Astrocyte (in vitro differentiated cells and primary cell): ENCODE data around the gene SND1. TPM values are rescaled to one million over a fixed set of nuclear protein-coding genes. Genes with fewer than 3 reads are reported as not detected.

Source experiments
- DNase-seq: peaks from one replicate; pipeline ENCODE4 v3.0.0-alpha.2; 2010; ENCODE audit warnings: low read depth
- FAIRE-seq: peaks from 2 replicates; lab custom pipeline; 2011; peaks lifted over from hg19 to GRCh38; lab: Jason Lieb, UNC
- H2AFZ ChIP-seq: 2 replicates; pipeline ENCODE4 v1.6.0; 2012; ENCODE audit warnings: low read depth, low read length, inconsistent platforms
- H3K27ac ChIP-seq: 2 replicates; pipeline ENCODE4 v1.5.1; 2011; ENCODE audit warnings: low read depth, low read length, inconsistent platforms
- H3K27me3 ChIP-seq: 2 replicates; pipeline ENCODE4 v1.6.0; 2011; ENCODE audit warnings: low read length, inconsistent platforms; ENCODE audit not compliant: insufficient read depth
- H3K36me3 ChIP-seq: 2 replicates; pipeline ENCODE4 v1.5.1; 2011; ENCODE audit warnings: low read length, inconsistent platforms; ENCODE audit not compliant: insufficient read depth
- H3K4me1 ChIP-seq: 2 replicates; pipeline ENCODE4 v1.5.1; 2011; ENCODE audit warnings: low read length, inconsistent platforms; ENCODE audit not compliant: insufficient read depth
- H3K4me2 ChIP-seq: 2 replicates; pipeline ENCODE4 v1.6.0; 2012; ENCODE audit warnings: low read length, inconsistent platforms
- H3K4me3 ChIP-seq: 2 replicates; pipeline ENCODE4 v1.5.1; 2011; ENCODE audit warnings: low read depth, mild to moderate bottlenecking, low read length, inconsistent platforms; ENCODE audit not compliant: insufficient read depth
- H3K79me2 ChIP-seq: 2 replicates; pipeline ENCODE4 v1.6.0; 2012; ENCODE audit warnings: mild to moderate bottlenecking, low read length, inconsistent platforms; ENCODE audit not compliant: insufficient read depth
- H3K9ac ChIP-seq: 2 replicates; pipeline ENCODE4 v1.6.0; 2012; ENCODE audit warnings: mild to moderate bottlenecking, low read length, inconsistent platforms
- H3K9me3 ChIP-seq: 2 replicates; pipeline ENCODE4 v1.5.1; 2012; ENCODE audit warnings: low read depth, mild to moderate bottlenecking, low read length, inconsistent platforms; ENCODE audit not compliant: insufficient read depth
- H4K20me1 ChIP-seq: 2 replicates; pipeline ENCODE4 v1.6.0; 2012; ENCODE audit warnings: low read length, inconsistent platforms; ENCODE audit not compliant: insufficient read depth
- H3K27ac Mint-ChIP-seq: one replicate; pipeline ENCODE4 v1.8.0; 2021; ENCODE audit warnings: mild to moderate bottlenecking, mixed read lengths; ENCODE audit not compliant: unreplicated experiment
- H3K27me3 Mint-ChIP-seq: one replicate; pipeline ENCODE4 v1.8.0; 2021; ENCODE audit warnings: low read depth, mixed read lengths; ENCODE audit not compliant: unreplicated experiment
- H3K36me3 Mint-ChIP-seq: one replicate; pipeline ENCODE4 v1.8.0; 2021; ENCODE audit warnings: low read depth, mixed read lengths; ENCODE audit not compliant: unreplicated experiment
- H3K4me1 Mint-ChIP-seq: one replicate; pipeline ENCODE4 v1.8.0; 2021; ENCODE audit warnings: low read depth, mixed read lengths; ENCODE audit not compliant: unreplicated experiment
- H3K4me3 Mint-ChIP-seq: one replicate; pipeline ENCODE4 v1.8.0; 2021; ENCODE audit warnings: mild to moderate bottlenecking, moderate library complexity, mixed read lengths; ENCODE audit not compliant: unreplicated experiment
- H3K9me3 Mint-ChIP-seq: one replicate; pipeline ENCODE4 v1.8.0; 2021; ENCODE audit warnings: mild to moderate bottlenecking, mixed read lengths; ENCODE audit not compliant: unreplicated experiment
- CTCF ChIP-seq: IDR thresholded peaks from 2 replicates; pipeline ENCODE4 v1.5.1; 2011; ENCODE audit warnings: low read depth, mild to moderate bottlenecking, inconsistent platforms, low read length, moderate library complexity; ENCODE audit not compliant: insufficient read depth
- EZH2 ChIP-seq: IDR thresholded peaks from 2 replicates; pipeline ENCODE4 v1.6.1; 2012; ENCODE audit warnings: mild to moderate bottlenecking, low read length, inconsistent platforms; ENCODE audit not compliant: insufficient read depth
- total RNA-seq: library from RNA; stranded (reverse); gene quantifications from 2 replicates; pipeline ENCODE4 v1.2.1, GENCODE V29; 2021

SND1 gene
- total RNA-seq, 1 donor from 2014 or later = 267 TPM

GRCh38 chr7:127928222-127928621 is 276.2 kb downstream of the SND1 start:
- Histone ChIP-seq H3K36me3 (peaks cover 13% of the 10 kb centered on the region), H3K4me2 (no peak overlapping the region), H3K4me1 (peaks cover 7% of the 10 kb centered on the region), H3K79me2 (peaks cover 26% of the 10 kb centered on the region), H3K4me3 (no peak overlapping the region), H3K27ac (no peak overlapping the region), H4K20me1 (peaks cover 67% of the 10 kb centered on the region), H2AFZ (no peak overlapping the region), H3K27me3 (no peaks in the 10 kb centered on the region), H3K9ac (no peak overlapping the region), H3K9me3 (peaks cover 4% of the 10 kb centered on the region)
- Mint-ChIP-seq H3K27ac (no peak overlapping the region), H3K9me3 (peaks cover 4% of the 10 kb centered on the region), H3K36me3 (peaks cover 32% of the 10 kb centered on the region), H3K27me3 (no peaks in the 10 kb centered on the region), H3K4me3 (no peak overlapping the region), H3K4me1 (peaks cover 29% of the 10 kb centered on the region)
- FAIRE-seq (no peak), DNase-seq (no peak)
- TF ChIP-seq CTCF (no peak), EZH2 (no peak)

- no peak for FAIRE-seq
- H3K4me3 ChIP-seq = no peak overlapping the region
- no peak overlapping the region for H3K27ac ChIP-seq
- no peaks in the 10 kb centered on the region for H3K27me3 ChIP-seq
- Mint-ChIP-seq H3K36me3 (peaks cover 36% of the 10 kb centered on the region), H3K27me3 (no peaks in the 10 kb centered on the region), H3K4me1 (peaks cover 34% of the 10 kb centered on the region), H3K27ac (no peak overlapping the region), H3K4me3 (no peak overlapping the region), H3K9me3 (peaks cover 4% of the 10 kb centered on the region)
- no peak for TF ChIP-seq CTCF
- TF ChIP-seq EZH2 = no peak
- DNase-seq = no peak
- H3K4me1 ChIP-seq = peaks cover 10% of the 10 kb centered on the region
- no peak overlapping the region for H2AFZ ChIP-seq
- H3K9ac ChIP-seq = no peak overlapping the region
- H3K36me3 ChIP-seq = peaks cover 15% of the 10 kb centered on the region
- no peak overlapping the region for H3K4me2 ChIP-seq
- peaks cover 4% of the 10 kb centered on the region for H3K9me3 ChIP-seq
- peaks cover 19% of the 10 kb centered on the region for H3K79me2 ChIP-seq
- peaks cover 67% of the 10 kb centered on the region for H4K20me1 ChIP-seq
Observed at GRCh38 chr7:127928852-127929251, 276.9 kb downstream of the SND1 start.

GRCh38 chr7:127930341-127931328 is 278.6 kb downstream of the SND1 start:
- H3K4me1 Mint-ChIP-seq = peaks cover 42% of the 10 kb centered on the region
- no peak overlapping the region for H2AFZ ChIP-seq
- H3K4me3 Mint-ChIP-seq = no peak overlapping the region
- peaks cover 4% of the 10 kb centered on the region for H3K9me3 ChIP-seq
- no peak overlapping the region for H3K27ac ChIP-seq
- H3K27ac Mint-ChIP-seq = no peak overlapping the region
- peaks cover 40% of the 10 kb centered on the region for H3K36me3 Mint-ChIP-seq
- TF ChIP-seq EZH2 (no peak), CTCF (no peak)
- no peak overlapping the region for H3K4me3 ChIP-seq
- H3K9ac ChIP-seq = no peak overlapping the region
- H3K4me2 ChIP-seq = no peak overlapping the region
- peaks cover 10% of the 10 kb centered on the region for H3K4me1 ChIP-seq
- H3K36me3 ChIP-seq = peaks cover 15% of the 10 kb centered on the region
- FAIRE-seq = no peak
- no peak for DNase-seq
- peaks cover 12% of the 10 kb centered on the region for H3K79me2 ChIP-seq
- H4K20me1 ChIP-seq = peaks cover 70% of the 10 kb centered on the region
- no peaks in the 10 kb centered on the region for H3K27me3 ChIP-seq
- no peaks in the 10 kb centered on the region for H3K27me3 Mint-ChIP-seq
- peaks cover 4% of the 10 kb centered on the region for H3K9me3 Mint-ChIP-seq
